Epithelial cell of esophagus (primary cell): Measurements from ENCODE around the gene THAP7.
A peak's percentile ranks its signal among the peaks of the same experiment; 100 is the strongest.

Source experiments
- DNase-seq: peaks from one replicate; pipeline ENCODE4 v3.0.0; 2010; ENCODE audit warnings: low read depth
- H3K4me3 ChIP-seq: 2 replicates; pipeline ENCODE4 v1.5.1; 2011; ENCODE audit warnings: mild to moderate bottlenecking, low read length, control low read depth
- CTCF ChIP-seq: IDR thresholded peaks from 2 replicates; pipeline ENCODE4 v1.5.1; 2011; ENCODE audit warnings: low read depth, mild to moderate bottlenecking, low read length, control low read depth, inconsistent platforms; ENCODE audit not compliant: insufficient read depth; ENCODE audit errors: missing control alignments

Gene THAP7

GRCh38 chr22:21014726-21015465 lies 13.0 kb upstream of the THAP7 start, which contains the start of gene P2RX6:
P2RX6 (plus strand) TSS chr22:21015165; CDS start chr22:21015175, 10 bp downstream.
- DNase-seq: no peak
- TF ChIP-seq CTCF: no peak
- peak within 1 kb of the TSS; percentile 40 for H3K4me3 ChIP-seq

GRCh38 chr22:21014202-21014725 lies 12.3 kb upstream of the THAP7 start:
- no peak for TF ChIP-seq CTCF

GRCh38 chr22:21013657-21014201 lies 11.8 kb upstream of the THAP7 start:
- TF ChIP-seq CTCF: no peak
- H3K4me3 ChIP-seq: peak overlapping the region; percentile 40
- DNase-seq: peak; percentile 31

More at GRCh38 chr22:21014202-21014725, 12.3 kb upstream of the THAP7 start:
- H3K4me3 ChIP-seq: peak overlapping the region; percentile 40
- DNase-seq: peak; percentile 77

GRCh38 chr22:21012446-21013407 lies 10.8 kb upstream of the THAP7 start:
- H3K4me3 ChIP-seq: no peak overlapping the region
- TF ChIP-seq CTCF: no peak
- DNase-seq: no peak

- no peak for TF ChIP-seq CTCF
- DNase-seq: no peak
- H3K4me3 ChIP-seq: no peak overlapping the region
Measured at GRCh38 chr22:21010426-21011113, 8.7 kb upstream of the THAP7 start.
